ENCODE results near the gene TSSC4.
A peak's percentile ranks its signal among the peaks of the same experiment; 100 is the strongest.

TSSC4 gene

DNA sequence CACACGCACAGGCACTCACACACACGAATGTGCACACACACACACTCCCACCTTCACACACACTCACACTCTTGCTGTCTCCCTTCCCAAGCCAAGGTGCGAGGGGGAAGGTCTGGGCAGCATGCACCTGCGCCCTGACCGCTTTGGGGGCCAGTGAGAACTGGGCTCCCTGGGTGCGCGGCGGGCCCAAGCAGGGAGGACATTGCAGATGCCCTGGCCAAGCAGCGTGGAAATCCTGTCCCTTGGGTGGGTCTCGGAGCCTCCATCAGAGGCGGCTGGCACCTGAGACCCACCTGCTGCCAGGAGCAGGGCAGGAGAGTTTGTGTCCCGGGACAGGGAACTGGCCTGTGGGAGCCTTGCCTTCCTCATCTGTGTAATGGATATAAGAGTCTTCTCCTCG is 20.2 kb upstream of the TSSC4 start:
- POLR2A ChIA-PET (ENCODE audit: low non-redundant PET), result no interaction called here
- CTCF ChIA-PET, result interaction anchor here (1.2 kb wide), 1 partner anchor 75 kb away, joined by 4 read pairs; no protein-coding TSS in a partner anchor
- DNase-seq (ENCODE audit: low spot score), result no peak
- TF ChIP-seq, protein P1, sequence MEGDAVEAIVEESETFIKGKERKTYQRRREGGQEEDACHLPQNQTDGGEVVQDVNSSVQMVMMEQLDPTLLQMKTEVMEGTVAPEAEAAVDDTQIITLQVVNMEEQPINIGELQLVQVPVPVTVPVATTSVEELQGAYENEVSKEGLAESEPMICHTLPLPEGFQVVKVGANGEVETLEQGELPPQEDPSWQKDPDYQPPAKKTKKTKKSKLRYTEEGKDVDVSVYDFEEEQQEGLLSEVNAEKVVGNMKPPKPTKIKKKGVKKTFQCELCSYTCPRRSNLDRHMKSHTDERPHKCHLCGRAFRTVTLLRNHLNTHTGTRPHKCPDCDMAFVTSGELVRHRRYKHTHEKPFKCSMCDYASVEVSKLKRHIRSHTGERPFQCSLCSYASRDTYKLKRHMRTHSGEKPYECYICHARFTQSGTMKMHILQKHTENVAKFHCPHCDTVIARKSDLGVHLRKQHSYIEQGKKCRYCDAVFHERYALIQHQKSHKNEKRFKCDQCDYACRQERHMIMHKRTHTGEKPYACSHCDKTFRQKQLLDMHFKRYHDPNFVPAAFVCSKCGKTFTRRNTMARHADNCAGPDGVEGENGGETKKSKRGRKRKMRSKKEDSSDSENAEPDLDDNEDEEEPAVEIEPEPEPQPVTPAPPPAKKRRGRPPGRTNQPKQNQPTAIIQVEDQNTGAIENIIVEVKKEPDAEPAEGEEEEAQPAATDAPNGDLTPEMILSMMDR (conservative IDR thresholded peaks at IDR 0.05; ENCODE audit: low read depth), result no peak
- peak overlapping the region; percentile 99 for H3K27ac ChIP-seq

DNA sequence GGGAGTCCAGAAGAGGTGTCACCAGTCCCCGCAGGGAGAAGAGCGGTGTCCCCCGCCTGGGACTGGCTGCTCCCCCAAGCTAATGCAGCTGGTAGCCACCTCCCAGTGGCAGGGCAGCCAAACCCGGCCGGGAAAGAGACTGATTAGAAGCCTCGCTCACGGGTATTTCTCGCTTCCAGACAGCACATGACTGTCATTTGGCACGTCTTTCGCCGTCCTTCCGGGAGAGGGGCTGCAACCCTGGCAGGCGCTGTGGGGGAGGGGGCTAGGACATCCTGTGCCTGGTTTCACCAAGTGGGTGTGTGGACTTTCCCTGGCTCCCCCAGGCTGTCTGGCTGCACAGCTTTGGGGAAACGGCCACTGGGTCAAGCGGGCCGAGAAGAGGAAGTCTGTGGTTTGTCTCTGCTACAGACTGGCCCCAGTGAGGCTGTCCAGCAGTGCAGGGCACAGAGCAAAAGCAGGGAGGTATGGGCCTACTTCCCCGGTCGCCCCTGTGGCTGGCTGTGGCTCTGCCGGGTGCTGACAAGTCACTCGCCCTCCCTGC is 19.7 kb upstream of the TSSC4 start:
- peak overlapping the region; percentile 99 for H3K27ac ChIP-seq
- ChIA-PET CTCF (interaction anchor here (0.6 to 1.2 kb wide), 2 partner anchors 39 to 76 kb away, joined by 3 to 4 read pairs; no protein-coding TSS in a partner anchor), POLR2A (ENCODE audit: low non-redundant PET) (no interaction called here)
- TF ChIP-seq, protein P1 (conservative IDR thresholded peaks at IDR 0.05; ENCODE audit: low read depth), result no peak
- DNase-seq (ENCODE audit: low spot score), result no peak

DNA sequence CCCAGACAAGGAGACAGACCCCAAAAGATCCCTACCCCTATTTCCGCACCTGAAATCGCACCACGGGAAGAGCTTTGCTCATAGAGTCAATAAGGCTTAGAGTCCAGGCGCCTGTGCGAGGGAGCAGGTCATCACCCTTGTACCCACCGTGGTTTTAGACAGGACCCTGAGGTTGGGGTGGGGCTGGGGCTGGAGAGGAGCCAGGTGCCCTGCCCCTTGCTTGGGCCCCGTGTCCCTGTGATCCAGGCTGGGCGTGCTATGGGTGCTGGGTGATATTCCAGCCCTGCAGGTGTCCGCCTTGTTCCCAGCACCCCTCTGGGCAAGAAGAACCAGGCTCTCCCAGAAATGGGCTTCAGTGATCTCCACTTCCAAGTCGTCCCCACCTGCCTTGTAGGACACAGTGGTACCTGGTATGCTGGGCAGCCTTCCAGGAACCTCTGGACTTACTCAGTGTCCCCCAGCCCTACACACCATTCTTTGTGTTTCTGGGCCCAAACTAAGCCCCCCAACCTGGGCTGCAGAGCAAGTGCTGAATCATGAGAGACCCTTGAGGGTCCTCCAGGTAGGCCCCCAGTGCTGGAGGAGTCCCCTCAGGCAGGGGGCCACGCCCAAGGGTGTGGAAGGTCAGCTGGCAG is 18.9 kb upstream of the TSSC4 start:
- DNase-seq (ENCODE audit: low spot score), result no peak
- TF ChIP-seq, protein P1 (conservative IDR thresholded peaks at IDR 0.05; ENCODE audit: low read depth), result no peak
- POLR2A ChIA-PET (ENCODE audit: low non-redundant PET), result no interaction called here
- H3K27ac ChIP-seq, result peak overlapping the region; percentile 99
- CTCF ChIA-PET, result interaction anchor here (0.6 to 1.2 kb wide), 4 partner anchors 38 to 76 kb away, joined by 3 to 4 read pairs (median 3); no protein-coding TSS in a partner anchor

DNA sequence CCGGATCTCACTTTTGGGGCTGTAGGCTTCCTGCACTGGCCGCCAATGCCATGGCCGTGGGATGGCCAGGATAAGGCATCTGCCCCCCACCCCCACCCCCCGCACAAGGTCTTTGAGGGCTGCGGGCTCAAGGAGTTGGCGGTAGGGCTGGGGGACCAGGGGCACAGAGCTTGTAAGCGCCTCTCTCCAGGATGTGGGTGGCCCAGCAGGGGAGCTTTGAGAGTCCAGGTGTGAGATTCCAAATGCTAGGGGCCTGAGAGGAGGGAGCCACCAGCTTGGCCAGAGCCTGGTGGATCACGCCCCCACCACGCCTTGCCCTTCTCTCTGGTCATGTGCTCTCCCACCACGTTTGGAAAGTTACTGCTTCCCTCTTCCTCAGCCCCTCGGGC is 18.4 kb upstream of the TSSC4 start:
- H3K27ac ChIP-seq, result peak overlapping the region; percentile 99
- ChIA-PET POLR2A (ENCODE audit: low non-redundant PET) (no interaction called here), CTCF (interaction anchor here (0.6 to 1.0 kb wide), 2 partner anchors 37 to 39 kb away, joined by 3 read pairs; no protein-coding TSS in a partner anchor)
- no peak for DNase-seq (ENCODE audit: low spot score)
- TF ChIP-seq, protein P1 (conservative IDR thresholded peaks at IDR 0.05; ENCODE audit: low read depth), result no peak

DNA sequence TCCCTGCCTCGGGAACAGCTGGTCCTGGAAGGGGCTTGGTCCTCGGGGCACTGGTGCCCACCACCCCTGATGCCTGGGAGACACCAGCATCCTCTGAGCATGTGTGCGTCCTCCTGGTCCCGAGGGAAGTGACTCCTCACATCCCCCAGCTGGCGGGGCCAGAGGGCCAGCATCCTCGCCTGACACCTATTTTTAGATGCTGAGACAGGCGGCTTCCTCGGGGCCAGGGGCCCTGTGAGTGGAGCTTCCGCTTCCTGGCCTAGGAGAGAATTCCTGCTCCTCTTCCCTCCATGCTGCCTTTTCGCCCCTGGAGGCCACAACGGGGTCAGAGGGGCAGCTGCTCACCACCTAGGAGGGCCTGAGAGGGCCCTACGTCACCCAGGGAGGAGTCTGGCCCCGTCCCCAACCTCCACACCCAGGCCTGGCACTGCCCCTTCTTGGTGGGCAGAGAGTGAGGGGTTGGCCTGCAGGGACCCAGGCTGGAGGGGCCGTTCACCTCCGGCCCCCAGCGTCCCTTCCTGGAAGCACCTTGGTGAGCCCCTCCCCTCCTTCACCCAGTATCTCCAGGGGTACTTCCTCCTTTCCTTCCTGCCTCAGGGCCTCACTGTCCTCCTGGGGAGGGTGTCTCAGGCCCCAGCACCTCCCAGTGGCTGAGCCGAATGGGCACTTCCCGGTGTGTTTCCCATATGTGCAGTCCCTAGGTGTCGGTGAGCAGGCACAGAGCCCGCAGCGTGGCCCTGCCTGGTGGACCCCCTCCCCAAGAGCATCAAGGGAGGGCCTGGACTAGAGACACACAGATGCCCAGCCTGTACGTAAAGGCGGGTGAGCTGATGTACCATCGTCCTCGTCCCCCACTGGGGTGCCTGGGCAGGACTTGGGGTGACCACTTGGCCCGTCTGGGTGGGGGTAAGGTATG is 17.4 kb upstream of the TSSC4 start:
- ChIA-PET POLR2A (ENCODE audit: low non-redundant PET) (interaction anchor here (0.7 kb wide), 1 partner anchor 17 kb away, joined by 6 read pairs; the partner anchor contains the start of gene TSSC4), CTCF (interaction anchor here (0.6 to 1.3 kb wide), 3 partner anchors 37 to 60 kb away, joined by 3 to 5 read pairs (median 5); no protein-coding TSS in a partner anchor)
- peak overlapping the region; percentile 99 for H3K27ac ChIP-seq
- DNase-seq (ENCODE audit: low spot score), result no peak
- TF ChIP-seq, protein P1 (conservative IDR thresholded peaks at IDR 0.05; ENCODE audit: low read depth), result 0 out of 2 replicates have a peak, but pooled peaks have one; percentile 3

Measured in RWPE1 (cell line).